IMR-90 (cell line): ENCODE results near the gene SGMS1. TPM values are rescaled to one million over a fixed set of nuclear protein-coding genes. Genes with fewer than 3 reads are reported as not detected.

Source experiments
- ATAC-seq: fragments of 200-7000 bp; cut with Tn5 transposase; 2 replicates; pipeline ENCODE4 v1.9.1; 2020; ENCODE audit warnings: low read depth, mild to moderate bottlenecking, moderate library complexity
- BruUV-seq: library from RNA; stranded (reverse); fragments of 400-500 nt; replicated peaks from 2 replicates; lab custom pipeline; 2021; lab: Mats Ljungman, UMichigan
- CTCF ChIA-PET: fragments of 300-600 bp; formaldehyde crosslinking; extraction: SDS; loops from one replicate; lab custom pipeline; 2021; ENCODE audit warnings: antibody characterized with exemption; lab: Yijun Ruan, JAX
- POLR2A ChIA-PET: fragments of 300-600 bp; sonication (Branson Sonifier 250); formaldehyde crosslinking; loops from one replicate; lab custom pipeline; 2022; ENCODE audit warnings: antibody characterized with exemption; ENCODE audit not compliant: unreplicated experiment; lab: Charles Lee
- DNase-seq: peaks from one replicate; pipeline ENCODE4 v3.0.0; 2013
- H2AFZ ChIP-seq: replicated peaks from 2 replicates; pipeline ENCODE3; 2013; ENCODE audit warnings: low read length, mild to moderate bottlenecking; ENCODE audit not compliant: poor library complexity
- H2AK5ac ChIP-seq: 2 replicates; pipeline ENCODE4 v1.6.1; 2013; ENCODE audit warnings: low read depth, low read length, inconsistent platforms
- H2AK9ac ChIP-seq: replicated peaks from 2 replicates; pipeline ENCODE3; 2013; ENCODE audit warnings: mild to moderate bottlenecking, low read depth, low read length, moderate library complexity; ENCODE audit not compliant: poor library complexity
- H2BK120ac ChIP-seq: 2 replicates; pipeline ENCODE4 v1.6.1; 2013; ENCODE audit warnings: low read depth, low read length, inconsistent platforms
- H2BK15ac ChIP-seq: 3 replicates; pipeline ENCODE4 v1.6.1; 2013; ENCODE audit warnings: low read depth, low read length, inconsistent platforms
- H2BK20ac ChIP-seq: 2 replicates; pipeline ENCODE4 v1.6.1; 2013; ENCODE audit warnings: low read depth, mild to moderate bottlenecking, inconsistent platforms, low read length, moderate library complexity
- H2BK5ac ChIP-seq: 2 replicates; pipeline ENCODE4 v1.6.1; 2013; ENCODE audit warnings: mild to moderate bottlenecking, low read depth, low read length, inconsistent platforms; ENCODE audit not compliant: poor library complexity, severe bottlenecking
- H3K14ac ChIP-seq: replicated peaks from 2 replicates; pipeline ENCODE4 v1.6.1; 2013; ENCODE audit warnings: low read depth, low read length, inconsistent platforms
- H3K18ac ChIP-seq: 2 replicates; pipeline ENCODE4 v1.6.1; 2013; ENCODE audit warnings: low read depth, low read length, control low read depth
- H3K23ac ChIP-seq: 2 replicates; pipeline ENCODE4 v1.6.1; 2013; ENCODE audit warnings: low read depth, low read length, inconsistent platforms
- H3K27ac ChIP-seq: 2 replicates; pipeline ENCODE4 v1.5.1; 2013; ENCODE audit warnings: mild to moderate bottlenecking, control low read depth, low read length; ENCODE audit not compliant: insufficient read depth
- H3K27me3 ChIP-seq: 2 replicates; pipeline ENCODE4 v1.6.1; 2013; ENCODE audit warnings: low read length; ENCODE audit not compliant: control insufficient read depth, insufficient read depth
- H3K36me3 ChIP-seq: 2 replicates; pipeline ENCODE4 v1.6.1; 2013; ENCODE audit warnings: low read length, mixed read lengths; ENCODE audit not compliant: control insufficient read depth, insufficient read depth
- H3K4ac ChIP-seq: 2 replicates; pipeline ENCODE4 v1.6.1; 2013; ENCODE audit warnings: low read depth, low read length, inconsistent platforms
- H3K4me1 ChIP-seq: 2 replicates; pipeline ENCODE4 v1.6.1; 2013; ENCODE audit warnings: low read length, mixed read lengths; ENCODE audit not compliant: control insufficient read depth, insufficient read depth
- H3K4me2 ChIP-seq: 2 replicates; pipeline ENCODE4 v1.6.1; 2013; ENCODE audit warnings: low read depth, mild to moderate bottlenecking, control low read depth, low read length, moderate library complexity
- H3K4me3 ChIP-seq: 2 replicates; pipeline ENCODE4 v1.5.1; 2013; ENCODE audit warnings: low read depth, mild to moderate bottlenecking, control low read depth, low read length, moderate library complexity; ENCODE audit not compliant: insufficient read depth
- H3K56ac ChIP-seq: 2 replicates; pipeline ENCODE4 v1.6.1; 2013; ENCODE audit warnings: low read length, inconsistent platforms; ENCODE audit not compliant: insufficient read depth; ENCODE audit errors: extremely low read depth
- H3K79me1 ChIP-seq, 2 experiments: 2 replicates each; pipeline ENCODE4 v1.6.1; 2013; ENCODE audit warnings: low read length in 2 of 2, inconsistent platforms in 1 of 2, low read depth in 1 of 2
- H3K9ac ChIP-seq: 2 replicates; pipeline ENCODE4 v1.6.1; 2013; ENCODE audit warnings: low read depth, low read length, control low read depth
- H3K9me1 ChIP-seq: 2 replicates; pipeline ENCODE4 v1.6.1; 2013; ENCODE audit warnings: low read length, inconsistent platforms; ENCODE audit not compliant: insufficient read depth
- H3K9me3 ChIP-seq: 2 replicates; pipeline ENCODE4 v1.6.1; 2013; ENCODE audit warnings: low read length; ENCODE audit not compliant: control insufficient read depth, insufficient read depth
- H4K20me1 ChIP-seq: 2 replicates; pipeline ENCODE4 v1.6.1; 2013; ENCODE audit warnings: low read length, inconsistent platforms; ENCODE audit not compliant: insufficient read depth
- H4K5ac ChIP-seq: 2 replicates; pipeline ENCODE4 v1.6.1; 2013; ENCODE audit warnings: mild to moderate bottlenecking, low read depth, low read length, control low read depth
- H4K8ac ChIP-seq, 2 experiments: 2 replicates each; pipeline ENCODE4 v1.6.1; 2013; ENCODE audit warnings: low read depth in 2 of 2, low read length in 2 of 2, control low read depth in 1 of 2, inconsistent platforms in 1 of 2
- H4K91ac ChIP-seq: 2 replicates; pipeline ENCODE4 v1.6.1; 2013; ENCODE audit warnings: low read depth, low read length, inconsistent platforms; ENCODE audit not compliant: insufficient read depth
- CEBPB ChIP-seq: IDR thresholded peaks from 2 replicates; pipeline ENCODE4 v1.6.1; 2012; ENCODE audit warnings: low read depth, low read length, improper control_type of control experiment
- MXI1 ChIP-seq: IDR thresholded peaks from 2 replicates; pipeline ENCODE4 v1.6.1; 2012; ENCODE audit warnings: low read depth, mild to moderate bottlenecking, low read length, moderate library complexity, borderline replicate concordance
- SMC3 ChIP-seq: fragments of 150-350 bp; IDR thresholded peaks from 2 replicates; pipeline ENCODE4 v1.6.1; 2016; ENCODE audit warnings: low read depth, mild to moderate bottlenecking, antibody characterized with exemption, low read length, moderate library complexity
- WGBS, 2 experiments: methylation state at CpG; one replicate each; pipeline versions ENCODE4 v1.1.5 to v1.1.7; 2013; ENCODE audit warnings: missing lambda C conversion rate in 2 of 2; ENCODE audit not compliant: insufficient read length in 1 of 2; ENCODE audit errors: extremely low coverage in 2 of 2; 5-methylcytosine and 5-hydroxymethylcytosine counted together
- dilution Hi-C: fragments of 300-500 bp; cut with HindIII; formaldehyde crosslinking; loops from one replicate; pipeline ENCODE4 v1.14.3; 2018; ENCODE audit warnings: low sequenced_read_pairs; ENCODE audit not compliant: unreplicated experiment
- in situ Hi-C: fragments of 300-500 bp; cut with MboI; formaldehyde crosslinking; loops from 3 replicates; pipeline ENCODE4 v1.14.3; 2019; ENCODE audit warnings: low sequenced_read_pairs, inconsistent platforms, mixed read lengths
- intact Hi-C: fragments of 100-400 bp; cut with micrococcal nuclease; formaldehyde crosslinking; loops from 2 replicates; pipeline ENCODE4 v1.10.0; 2022
- polyA plus RNA-seq, 3 experiments: library from polyadenylated mRNA; depleted of rRNA; stranded (reverse); fragments of >200 nt; gene quantifications; 2 replicates each; pipeline ENCODE4 v1.2.3, GENCODE V29; 2012; ENCODE audit warnings: low replicate concordance in 1 of 3
- total RNA-seq: library from RNA; depleted of rRNA; stranded (reverse); fragments of >200 nt; gene quantifications from 2 replicates; pipeline ENCODE4 v1.2.3, GENCODE V29; 2012

The SGMS1 gene
- total and polyA plus RNA-seq, 2 of the 4 experiments (the other 2 are of a cell fraction), result 9.8 to 30.8 TPM

DNA sequence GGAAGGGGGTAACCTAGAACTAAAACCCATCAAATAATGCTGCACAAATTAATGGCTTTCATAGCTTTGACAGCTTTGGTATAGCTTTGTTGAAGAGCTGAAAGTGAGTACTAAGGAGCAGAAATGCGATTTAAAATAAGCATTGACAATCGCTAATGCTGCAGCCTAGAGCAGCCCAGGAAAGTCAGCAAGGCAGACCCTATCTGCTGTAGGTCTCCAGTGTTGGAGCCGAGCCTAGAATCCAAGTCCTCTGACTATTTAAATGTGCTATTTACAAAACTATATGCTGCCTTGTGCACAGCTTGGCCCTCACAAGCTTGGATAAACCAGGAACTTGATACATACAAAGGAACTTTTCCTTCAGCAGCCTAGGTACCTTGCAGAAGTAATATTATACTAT lies 307.6 kb downstream of the SGMS1 start:
- WGBS, 2 experiments, result no CpG with 5 or more reads among the region's 3 CpGs
- TF ChIP-seq CEBPB, result no peak
- TF ChIP-seq MXI1, result no peak
- TF ChIP-seq SMC3, result no peak
- no peak overlapping the region for H3K4me2 ChIP-seq
- H3K14ac ChIP-seq, result no peak overlapping the region
- H2AK9ac ChIP-seq, result no peak overlapping the region
- dilution Hi-C loops, result no loop called here
- H4K8ac ChIP-seq, result no peak overlapping the region
- H2BK5ac ChIP-seq, result no peak overlapping the region
- H3K18ac ChIP-seq, result no peak overlapping the region
- peaks cover under 1% of the 10 kb centered on the region; the same call in 1 of the 2 replicates for H3K36me3 ChIP-seq
- DNase-seq (no peak), ATAC-seq (peak; percentile 34; the same call in 1 of the 2 replicates)
- in situ Hi-C loops, result no loop called here
- H3K4me3 ChIP-seq, result no peak overlapping the region
- POLR2A ChIA-PET, result no interaction called here
- no peak overlapping the region for H2AFZ ChIP-seq
- H3K9ac ChIP-seq, result no peak overlapping the region
- no peak overlapping the region for H2AK5ac ChIP-seq
- H3K23ac ChIP-seq, result no peak overlapping the region
- no peak overlapping the region for H4K91ac ChIP-seq
- no peaks in the 10 kb centered on the region for H4K20me1 ChIP-seq
- no peak overlapping the region for H2BK20ac ChIP-seq
- no peak overlapping the region for H3K56ac ChIP-seq
- H3K9me3 ChIP-seq, result no peaks in the 10 kb centered on the region
- H3K79me1 ChIP-seq, result peaks cover 9 to 28% of the 10 kb centered on the region in 2 experiments; a peak in 3 of 4 replicates
- no peak overlapping the region for H3K4ac ChIP-seq
- H4K5ac ChIP-seq, result no peak overlapping the region
- no peak overlapping the region for H3K27ac ChIP-seq
- H2BK120ac ChIP-seq, result no peak overlapping the region
- no TSS peak for BruUV-seq
- CTCF ChIA-PET, result no interaction called here
- no peaks in the 10 kb centered on the region for H3K27me3 ChIP-seq
- H2BK15ac ChIP-seq, result no peak overlapping the region
- intact Hi-C loops, result loop anchor here (5.0 kb wide), 1 partner anchor 116 kb away; no protein-coding TSS in a partner anchor
- H3K4me1 ChIP-seq, result no peaks in the 10 kb centered on the region; the same call in 1 of the 2 replicates
- no peaks in the 10 kb centered on the region; the same call in 1 of the 2 replicates for H3K9me1 ChIP-seq
